HepG2 (cell line): Measurements from ENCODE around the gene SCN4B. TPM values are rescaled to one million over a fixed set of nuclear protein-coding genes. Genes with fewer than 3 reads are reported as not detected.
A peak's percentile ranks its signal among the peaks of the same experiment; 100 is the strongest.

Source experiments
- ATAC-seq: fragments of 200-7000 bp; cut with Tn5 transposase; 3 replicates; pipeline ENCODE4 v1.9.1; 2020; ENCODE audit warnings: mild to moderate bottlenecking, moderate library complexity
- BruUV-seq: library from RNA; stranded (reverse); fragments of 400-500 nt; replicated peaks from 2 replicates; lab custom pipeline; 2021; lab: Mats Ljungman, UMichigan
- CTCF ChIA-PET: fragments of 300-600 bp; formaldehyde crosslinking; extraction: SDS; loops from one replicate; lab custom pipeline; 2021; ENCODE audit warnings: low total read pairs, inconsistent platforms, low intra/inter-chr PET ratio; lab: Yijun Ruan, JAX
- POLR2A ChIA-PET: fragments of 350-600 bp; sonication (Branson Sonifier 250); formaldehyde crosslinking; loops from one replicate; lab custom pipeline; 2020; ENCODE audit warnings: antibody characterized with exemption, inconsistent platforms; lab: Yijun Ruan, JAX
- DNase-seq: peaks from one replicate; pipeline ENCODE4 v3.0.0-alpha.2; 2015; ENCODE audit warnings: low spot score
- FAIRE-seq: peaks from 3 replicates; lab custom pipeline; 2011; peaks lifted over from hg19 to GRCh38; lab: Jason Lieb, UNC
- H2AFZ ChIP-seq: one replicate; pipeline ENCODE4 v1.6.1; 2011; ENCODE audit warnings: low read length, inconsistent platforms
- H3K27ac ChIP-seq: fragments of 300-600 bp; 3 replicates; pipeline ENCODE4 v1.8.0; 2011; ENCODE audit warnings: mixed run types, mild to moderate bottlenecking, mixed read lengths, low read length, inconsistent platforms; ENCODE audit not compliant: insufficient read depth; ENCODE audit errors: extremely low read length
- H3K27me3 ChIP-seq, 2 experiments: fragments of 200-600 bp in 1 of 2; 2 replicates in 1 of 2; 3 replicates in 1 of 2; pipeline versions ENCODE4 v1.6.0 to v1.8.0; 2011; ENCODE audit warnings: low read length in 2 of 2, mild to moderate bottlenecking in 2 of 2, moderate library complexity in 2 of 2, inconsistent platforms in 1 of 2; ENCODE audit not compliant: insufficient read depth in 2 of 2, control insufficient read depth in 1 of 2
- H3K36me3 ChIP-seq, 2 experiments: fragments of 200-600 bp in 1 of 2; replicated peaks in 1 of 2; 2 replicates in 1 of 2; 3 replicates in 1 of 2; pipeline versions ENCODE4 v1.5.1 to v1.8.0; 2011; ENCODE audit warnings: low read length in 2 of 2, inconsistent platforms in 1 of 2; ENCODE audit not compliant: insufficient read depth in 2 of 2, control insufficient read depth in 1 of 2
- H3K4me1 ChIP-seq: 2 replicates; pipeline ENCODE4 v1.5.1; 2012; ENCODE audit warnings: low read length, inconsistent platforms; ENCODE audit not compliant: insufficient read depth
- H3K4me2 ChIP-seq: 2 replicates; pipeline ENCODE4 v1.6.0; 2011; ENCODE audit warnings: low read depth, low read length, inconsistent platforms
- H3K4me3 ChIP-seq, 3 experiments: fragments of 200-600 bp in 1 of 3; sonication (generic), shearing (Covaris generic) in 1 of 3; replicated peaks in 1 of 3; 2 replicates each; pipeline ENCODE4 v1.5.1; 2011 to 2016; ENCODE audit warnings: low read length in 3 of 3, inconsistent platforms in 2 of 3, low read depth in 2 of 3, mild to moderate bottlenecking in 2 of 3, control low read depth in 1 of 3, mixed read lengths in 1 of 3; ENCODE audit not compliant: insufficient read depth in 1 of 3
- H3K79me2 ChIP-seq: one replicate; pipeline ENCODE4 v1.6.1; 2011; ENCODE audit warnings: low read length, inconsistent platforms; ENCODE audit not compliant: insufficient read depth
- H3K9ac ChIP-seq: 2 replicates; pipeline ENCODE4 v1.6.0; 2011; ENCODE audit warnings: mild to moderate bottlenecking, low read depth, low read length, inconsistent platforms; ENCODE audit not compliant: insufficient read depth
- H3K9me3 ChIP-seq: 2 replicates; pipeline ENCODE4 v1.5.1; 2012; ENCODE audit warnings: mild to moderate bottlenecking, low read length
- H4K20me1 ChIP-seq: 2 replicates; pipeline ENCODE4 v1.6.0; 2011; ENCODE audit warnings: inconsistent platforms, mild to moderate bottlenecking, low read length, moderate library complexity; ENCODE audit not compliant: insufficient read depth
- ASH2L ChIP-seq: fragments of 300-600, 200-600 bp; sonication (generic); IDR thresholded peaks from 2 replicates; pipeline ENCODE4 v1.7.0; 2017; ENCODE audit warnings: low read depth, mild to moderate bottlenecking, moderate library complexity, mixed read lengths, low read length; ENCODE audit not compliant: insufficient read length
- BCL6 ChIP-seq: IDR thresholded peaks from 2 replicates; pipeline ENCODE4 v1.6.1; 2016; ENCODE audit warnings: missing genetic modification reagents, missing compliant biosample characterization
- HNF4G ChIP-seq, 2 experiments: sonication (generic) in 1 of 2; formaldehyde crosslinking in 1 of 2; IDR thresholded peaks; 2 replicates each; pipeline versions ENCODE4 v1.4.0 to v1.6.1; 2011 to 2020; ENCODE audit warnings: borderline replicate concordance in 2 of 2, low read depth in 2 of 2, mild to moderate bottlenecking in 2 of 2, low read length in 1 of 2, missing genetic modification reagents in 1 of 2, moderate library complexity in 1 of 2
- HOXD1 ChIP-seq: sonication (generic); formaldehyde crosslinking; IDR thresholded peaks from 2 replicates; pipeline ENCODE4 v1.5.0; 2020; ENCODE audit warnings: missing genetic modification reagents
- NCOR1 ChIP-seq: fragments of 200-600 bp; sonication (generic); IDR thresholded peaks from 2 replicates; pipeline ENCODE4 v1.7.0; 2017; ENCODE audit warnings: antibody characterized with exemption, low read length, borderline replicate concordance
- RARA ChIP-seq: IDR thresholded peaks from 2 replicates; pipeline ENCODE4 v1.6.1; 2016; ENCODE audit warnings: missing genetic modification reagents, missing compliant biosample characterization
- SOX5 ChIP-seq: IDR thresholded peaks from 2 replicates; pipeline ENCODE4 v1.6.1; 2016; ENCODE audit warnings: borderline replicate concordance
- WGBS: methylation state at CpG from one replicate; pipeline ENCODE4 v1.1.6; 2017; ENCODE audit warnings: low lambda C conversion rate; 5-methylcytosine and 5-hydroxymethylcytosine counted together
- in situ Hi-C: cut with HindIII; loops from 2 replicates; pipeline ENCODE4 v1.10.0; 2017; ENCODE audit warnings: low pct_unique_long_range_greater_than_20kb; ENCODE audit not compliant: extremely low pct_ligation_motif_present
- intact Hi-C: fragments of 100-400 bp; cut with micrococcal nuclease; formaldehyde crosslinking; loops from one replicate; pipeline ENCODE4 v1.10.0; 2022; ENCODE audit not compliant: unreplicated experiment
- polyA plus RNA-seq, 8 experiments: library from polyadenylated mRNA; depleted of rRNA in 3 of 8; stranded (reverse) in 7 of 8; unstranded in 1 of 8; fragments of >200 nt; fragmentation: Illumina TruSeq in 4 of 8; extraction: Trizol in 4 of 8; gene quantifications; 2 replicates each; pipeline versions ENCODE4 v1.2.1 to v1.2.3, GENCODE V29; 2011 to 2016; ENCODE audit warnings: low read depth in 4 of 8, missing spikeins in 1 of 8, mixed read lengths in 1 of 8; ENCODE audit not compliant: insufficient read depth in 1 of 8
- total RNA-seq, 5 experiments: library from RNA; depleted of rRNA; stranded (reverse); fragments of >200 nt; fragmentation: Illumina TruSeq; extraction: Trizol; gene quantifications; 2 replicates each; pipeline ENCODE4 v1.2.3, GENCODE V29; 2016; ENCODE audit warnings: low read depth in 1 of 5
- TF ChIP-seq, protein P1 (sequence below): IDR thresholded peaks from 2 replicates; pipeline ENCODE4 v1.6.1; 2016; ENCODE audit warnings: low read depth, missing genetic modification reagents, missing compliant biosample characterization
- TF ChIP-seq, protein P2 (sequence below): sonication (generic); formaldehyde crosslinking; conservative IDR thresholded peaks from 2 replicates; pipeline ENCODE4 v1.4.0; 2020; ENCODE audit warnings: mild to moderate bottlenecking, missing genetic modification reagents, moderate library complexity
- TF ChIP-seq, protein P3 (sequence below): sonication (generic); formaldehyde crosslinking; IDR thresholded peaks from 2 replicates; pipeline ENCODE4 v1.8.0; 2022; ENCODE audit warnings: missing genetic modification reagents, mild to moderate bottlenecking, moderate library complexity, borderline replicate concordance

SCN4B gene
- total and polyA plus RNA-seq, 2 of the 13 experiments (the other 11 are each of a cell fraction or from before 2014, with no cell fraction given): 0.04 to 0.29 TPM

DNA sequence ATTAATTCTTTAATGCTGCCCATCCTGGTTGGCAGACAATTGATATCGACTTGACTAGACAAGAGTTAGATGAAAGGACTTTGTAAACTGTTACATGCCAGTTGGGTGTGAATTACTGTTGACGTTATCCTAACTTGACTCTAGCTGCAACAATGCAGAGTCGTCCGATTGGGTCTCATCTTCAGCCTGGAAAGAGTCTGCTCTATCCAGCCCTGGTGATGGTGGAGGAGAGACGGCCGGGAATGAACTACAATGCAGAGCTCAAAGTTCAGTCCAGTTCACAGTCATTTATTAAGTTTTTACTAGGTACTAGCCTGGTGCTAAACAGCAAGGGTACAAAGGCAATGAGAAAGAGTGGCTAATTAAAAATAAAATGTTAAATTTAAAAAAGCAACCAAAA is 60.9 kb downstream of the SCN4B start:
- Histone ChIP-seq H3K4me1 (peaks cover 93% of the 10 kb centered on the region), H2AFZ (no peak overlapping the region), H3K4me3 (no peak overlapping the region), H3K79me2 (no peaks in the 10 kb centered on the region), H3K4me2 (peak overlapping the region; percentile 45), H3K9ac (no peak overlapping the region), H3K36me3 (no peaks in the 10 kb centered on the region), H3K9me3 (peaks cover 12% of the 10 kb centered on the region), H3K27me3 (peaks cover 0 to 7% of the 10 kb centered on the region in 2 experiments; a peak in 1 of 5 replicates), H3K27ac (no peak overlapping the region), H4K20me1 (no peaks in the 10 kb centered on the region)
- in situ Hi-C loops: no loop called here
- 16% methylated on average over 6 of the region's 6 CpGs for WGBS
- FAIRE-seq (peak; percentile 32), DNase-seq (no peak), ATAC-seq (peak; percentile 44)
- intact Hi-C loops: no loop called here
- POLR2A ChIA-PET: no interaction called here
- CTCF ChIA-PET: no interaction called here
- no TSS peak for BruUV-seq
- no peak for TF ChIP-seq HOXD1 (CRISPR knock-in tag)
- peak; percentile 11 for TF ChIP-seq ASH2L
- peak; percentile 43; the same call in 1 of the 2 replicates for TF ChIP-seq NCOR1
- TF ChIP-seq, protein P1, sequence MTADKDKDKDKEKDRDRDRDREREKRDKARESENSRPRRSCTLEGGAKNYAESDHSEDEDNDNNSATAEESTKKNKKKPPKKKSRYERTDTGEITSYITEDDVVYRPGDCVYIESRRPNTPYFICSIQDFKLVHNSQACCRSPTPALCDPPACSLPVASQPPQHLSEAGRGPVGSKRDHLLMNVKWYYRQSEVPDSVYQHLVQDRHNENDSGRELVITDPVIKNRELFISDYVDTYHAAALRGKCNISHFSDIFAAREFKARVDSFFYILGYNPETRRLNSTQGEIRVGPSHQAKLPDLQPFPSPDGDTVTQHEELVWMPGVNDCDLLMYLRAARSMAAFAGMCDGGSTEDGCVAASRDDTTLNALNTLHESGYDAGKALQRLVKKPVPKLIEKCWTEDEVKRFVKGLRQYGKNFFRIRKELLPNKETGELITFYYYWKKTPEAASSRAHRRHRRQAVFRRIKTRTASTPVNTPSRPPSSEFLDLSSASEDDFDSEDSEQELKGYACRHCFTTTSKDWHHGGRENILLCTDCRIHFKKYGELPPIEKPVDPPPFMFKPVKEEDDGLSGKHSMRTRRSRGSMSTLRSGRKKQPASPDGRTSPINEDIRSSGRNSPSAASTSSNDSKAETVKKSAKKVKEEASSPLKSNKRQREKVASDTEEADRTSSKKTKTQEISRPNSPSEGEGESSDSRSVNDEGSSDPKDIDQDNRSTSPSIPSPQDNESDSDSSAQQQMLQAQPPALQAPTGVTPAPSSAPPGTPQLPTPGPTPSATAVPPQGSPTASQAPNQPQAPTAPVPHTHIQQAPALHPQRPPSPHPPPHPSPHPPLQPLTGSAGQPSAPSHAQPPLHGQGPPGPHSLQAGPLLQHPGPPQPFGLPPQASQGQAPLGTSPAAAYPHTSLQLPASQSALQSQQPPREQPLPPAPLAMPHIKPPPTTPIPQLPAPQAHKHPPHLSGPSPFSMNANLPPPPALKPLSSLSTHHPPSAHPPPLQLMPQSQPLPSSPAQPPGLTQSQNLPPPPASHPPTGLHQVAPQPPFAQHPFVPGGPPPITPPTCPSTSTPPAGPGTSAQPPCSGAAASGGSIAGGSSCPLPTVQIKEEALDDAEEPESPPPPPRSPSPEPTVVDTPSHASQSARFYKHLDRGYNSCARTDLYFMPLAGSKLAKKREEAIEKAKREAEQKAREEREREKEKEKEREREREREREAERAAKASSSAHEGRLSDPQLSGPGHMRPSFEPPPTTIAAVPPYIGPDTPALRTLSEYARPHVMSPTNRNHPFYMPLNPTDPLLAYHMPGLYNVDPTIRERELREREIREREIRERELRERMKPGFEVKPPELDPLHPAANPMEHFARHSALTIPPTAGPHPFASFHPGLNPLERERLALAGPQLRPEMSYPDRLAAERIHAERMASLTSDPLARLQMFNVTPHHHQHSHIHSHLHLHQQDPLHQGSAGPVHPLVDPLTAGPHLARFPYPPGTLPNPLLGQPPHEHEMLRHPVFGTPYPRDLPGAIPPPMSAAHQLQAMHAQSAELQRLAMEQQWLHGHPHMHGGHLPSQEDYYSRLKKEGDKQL (CRISPR knock-in tag): no peak
- no peak for TF ChIP-seq HNF4G (IDR thresholded peaks at IDR 0.05; ENCODE audit: borderline replicate concordance, low read depth, low read length)
- TF ChIP-seq HNF4G (CRISPR knock-in tag; IDR thresholded peaks at IDR 0.05; ENCODE audit: borderline replicate concordance, low read depth): no peak
- peak; percentile 44; the same call in 1 of the 2 replicates for TF ChIP-seq SOX5
- TF ChIP-seq RARA: 0 out of 2 replicates have a peak, but pooled peaks have one; percentile 25
- TF ChIP-seq, protein P2, sequence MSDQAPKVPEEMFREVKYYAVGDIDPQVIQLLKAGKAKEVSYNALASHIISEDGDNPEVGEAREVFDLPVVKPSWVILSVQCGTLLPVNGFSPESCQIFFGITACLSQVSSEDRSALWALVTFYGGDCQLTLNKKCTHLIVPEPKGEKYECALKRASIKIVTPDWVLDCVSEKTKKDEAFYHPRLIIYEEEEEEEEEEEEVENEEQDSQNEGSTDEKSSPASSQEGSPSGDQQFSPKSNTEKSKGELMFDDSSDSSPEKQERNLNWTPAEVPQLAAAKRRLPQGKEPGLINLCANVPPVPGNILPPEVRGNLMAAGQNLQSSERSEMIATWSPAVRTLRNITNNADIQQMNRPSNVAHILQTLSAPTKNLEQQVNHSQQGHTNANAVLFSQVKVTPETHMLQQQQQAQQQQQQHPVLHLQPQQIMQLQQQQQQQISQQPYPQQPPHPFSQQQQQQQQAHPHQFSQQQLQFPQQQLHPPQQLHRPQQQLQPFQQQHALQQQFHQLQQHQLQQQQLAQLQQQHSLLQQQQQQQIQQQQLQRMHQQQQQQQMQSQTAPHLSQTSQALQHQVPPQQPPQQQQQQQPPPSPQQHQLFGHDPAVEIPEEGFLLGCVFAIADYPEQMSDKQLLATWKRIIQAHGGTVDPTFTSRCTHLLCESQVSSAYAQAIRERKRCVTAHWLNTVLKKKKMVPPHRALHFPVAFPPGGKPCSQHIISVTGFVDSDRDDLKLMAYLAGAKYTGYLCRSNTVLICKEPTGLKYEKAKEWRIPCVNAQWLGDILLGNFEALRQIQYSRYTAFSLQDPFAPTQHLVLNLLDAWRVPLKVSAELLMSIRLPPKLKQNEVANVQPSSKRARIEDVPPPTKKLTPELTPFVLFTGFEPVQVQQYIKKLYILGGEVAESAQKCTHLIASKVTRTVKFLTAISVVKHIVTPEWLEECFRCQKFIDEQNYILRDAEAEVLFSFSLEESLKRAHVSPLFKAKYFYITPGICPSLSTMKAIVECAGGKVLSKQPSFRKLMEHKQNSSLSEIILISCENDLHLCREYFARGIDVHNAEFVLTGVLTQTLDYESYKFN: 0 out of 2 replicates have a peak, but pooled peaks have one; percentile 27
- TF ChIP-seq BCL6 (CRISPR knock-in tag): peak; percentile 7; the same call in 1 of the 2 replicates
- TF ChIP-seq, protein P3, sequence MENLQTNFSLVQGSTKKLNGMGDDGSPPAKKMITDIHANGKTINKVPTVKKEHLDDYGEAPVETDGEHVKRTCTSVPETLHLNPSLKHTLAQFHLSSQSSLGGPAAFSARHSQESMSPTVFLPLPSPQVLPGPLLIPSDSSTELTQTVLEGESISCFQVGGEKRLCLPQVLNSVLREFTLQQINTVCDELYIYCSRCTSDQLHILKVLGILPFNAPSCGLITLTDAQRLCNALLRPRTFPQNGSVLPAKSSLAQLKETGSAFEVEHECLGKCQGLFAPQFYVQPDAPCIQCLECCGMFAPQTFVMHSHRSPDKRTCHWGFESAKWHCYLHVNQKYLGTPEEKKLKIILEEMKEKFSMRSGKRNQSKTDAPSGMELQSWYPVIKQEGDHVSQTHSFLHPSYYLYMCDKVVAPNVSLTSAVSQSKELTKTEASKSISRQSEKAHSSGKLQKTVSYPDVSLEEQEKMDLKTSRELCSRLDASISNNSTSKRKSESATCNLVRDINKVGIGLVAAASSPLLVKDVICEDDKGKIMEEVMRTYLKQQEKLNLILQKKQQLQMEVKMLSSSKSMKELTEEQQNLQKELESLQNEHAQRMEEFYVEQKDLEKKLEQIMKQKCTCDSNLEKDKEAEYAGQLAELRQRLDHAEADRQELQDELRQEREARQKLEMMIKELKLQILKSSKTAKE (CRISPR knock-in tag): 0 out of 2 replicates have a peak, but pooled peaks have one; percentile 12
